Heart right ventricle (tissue), 16 donors: ENCODE data around the gene CD72. TPM values are rescaled to one million over a fixed set of nuclear protein-coding genes. Genes with fewer than 3 reads are reported as not detected.

ENCODE experiments used
- ATAC-seq, 8 donors: fragments of 200-7000 bp; cut with Tn5 transposase; one replicate each; pipeline ENCODE4 v1.9.1; 2020; ENCODE audit warnings: mild to moderate bottlenecking in 8 of 8, moderate library complexity in 8 of 8, moderate number of reproducible peaks in 1 of 8
- DNase-seq, 2 donors: peaks; one replicate each; pipeline ENCODE4 v3.0.0-alpha.2; 2020
- H3K27ac ChIP-seq, 10 donors: fragments of 200-600 bp; sonication (generic) in 2 of 10; one replicate each; pipeline versions ENCODE4 v1.5.0 to v1.8.0; 2020 to 2022; ENCODE audit warnings: mild to moderate bottlenecking in 3 of 10
- H3K27me3 ChIP-seq, 7 donors: fragments of 200-600 bp; one replicate each; pipeline ENCODE4 v1.8.0; 2021 to 2022; ENCODE audit warnings: mild to moderate bottlenecking in 2 of 7
- H3K36me3 ChIP-seq, 9 donors: fragments of 200-600 bp; sonication (generic) in 1 of 9; one replicate each; pipeline versions ENCODE4 v1.5.0 to v1.8.0; 2020 to 2022; ENCODE audit warnings: mild to moderate bottlenecking in 2 of 9
- H3K4me1 ChIP-seq, 9 donors: fragments of 200-600 bp; sonication (generic) in 1 of 9; one replicate each; pipeline versions ENCODE4 v1.5.0 to v1.8.0; 2020 to 2022; ENCODE audit warnings: mild to moderate bottlenecking in 4 of 9
- H3K4me3 ChIP-seq, 10 donors: fragments of 200-600 bp; sonication (generic) in 2 of 10; one replicate each; pipeline versions ENCODE4 v1.5.0 to v1.8.0; 2020 to 2022; ENCODE audit warnings: mild to moderate bottlenecking in 7 of 10, moderate library complexity in 2 of 10
- H3K9me3 ChIP-seq, 11 donors: fragments of 200-600 bp in 10 of 11; sonication (generic) in 2 of 11; one replicate each; pipeline versions ENCODE4 v1.5.0 to v1.8.0; 2013 to 2022; ENCODE audit warnings: mild to moderate bottlenecking in 2 of 11, control low read depth in 1 of 11, moderate library complexity in 1 of 11
- CTCF ChIP-seq, 9 donors: fragments of 200-600 bp; sonication (generic) in 2 of 9; IDR thresholded peaks; one replicate each; pipeline versions ENCODE4 v1.5.0 to v1.8.0; 2021 to 2022; ENCODE audit warnings: antibody characterized with exemption in 9 of 9, mild to moderate bottlenecking in 5 of 9, moderate library complexity in 1 of 9
- WGBS, 2 donors: extraction: QIAGEN DNeasy Blood & Tissue Kit; methylation state at CpG; one replicate each; pipeline ENCODE4 v1.1.7; 2013; ENCODE audit warnings: inconsistent platforms in 1 of 2; 5-methylcytosine and 5-hydroxymethylcytosine counted together
- intact Hi-C, 10 donors: fragments of 100-400 bp; cut with DNase I; formaldehyde crosslinking; loops; one replicate each; pipeline versions ENCODE4 v1.11.1 to v1.14.2; 2022
- long read RNA-seq, 3 donors: library from polyadenylated mRNA; unstranded; transcript quantifications; one replicate each; pipeline ENCODE4 v2.0.0, GENCODE V29; 2020 to 2021
- polyA plus RNA-seq, 2 donors: library from polyadenylated mRNA; stranded (reverse); fragments of 200-250 nt; gene quantifications; one replicate each; pipeline ENCODE4 v1.2.3, GENCODE V29; 2013
- total RNA-seq, 10 donors: library from RNA; stranded (reverse); fragmentation: NEBNext Ultra II Directional in 3 of 10; extraction: Animal tissue kit (Norgen Biotek cat#: 25700) in 3 of 10; gene quantifications; one replicate each; pipeline versions ENCODE4 v1.2.1 to v1.2.4, GENCODE V29; 2021 to 2023
- donor health status: Arrhythmogenic right ventricular cardiomyopathy.
- donor health status: ischemic (EF 13 %, LVEDD 7.1; RV severe dilation, severe dysfunction).
- donor health status: healthy with polysubstance abuse.
- donor health status: DM: no; HTN: yes; CAD: no.
- donor health status: DM: no; HTN: no; CAD: no.
- donor health status: ischemic (EF 25% LVEDD 6.9; RV normal size, moderate dysfunction).
- donor health status: ischemic (EF 25% LVEDD 5.7; RV mildly dilated, moderate dysfunction).
- donor health status: healthy.
- donor health status: DM: yes; HTN: yes; CAD: no.
- donor health status: Ischemic cardiomyopathy.
- donor health status: ischemic (EF 35%, LVEDD 5.7; RV mildly dilated, moderate dysfunction).
- donor health status: nonischemic (EF 11% LVEDD 7.7; RV severe dilation, severe dysfunction).
- donor health status: DM: yes; HTN: yes; CAD: no.
- donor health status: PGD.
- donor health status: ischemic (EF 29% LVEDD 5.4; RV normal size, mild dysfunction).
- donor health status: nonischemic (EF 23%, LVEDD 6.1; RV moderate dilation, normal function).

The CD72 gene
- total RNA-seq (1 to 10 TPM in 4 of 10 donors, under 1 TPM in 5, not detected in 1; 0.51 to 6.8 (median 0.54) TPM), polyA plus RNA-seq (under 1 TPM; 0.43 to 0.73 TPM)
- long read RNA-seq, donor 1 = 0 reads
- long read RNA-seq, donor 2 = 0 reads
- long read RNA-seq, donor 3, partial matches to known transcripts = 0 of 1 reads
- long read RNA-seq, donor 3, other reads (novel, unspliced or antisense) = 1 of 1 reads

GRCh38 chr9:35618325-35618727, at the start of gene CD72:
CD72 (minus strand) TSS chr9:35618413; CDS start chr9:35618303, 110 bp downstream.
- peaks cover 0 to 36% (median 3%) of the 10 kb centered on the region in 9 donors for H3K4me1 ChIP-seq
- H3K27me3 ChIP-seq = peaks cover 0 to 15% (median 0%) of the 10 kb centered on the region in 7 donors
- H3K4me3 ChIP-seq = peak within 1 kb of the TSS in 9 of 10 donors; percentile 14 to 56 (median 50)
- intact Hi-C loops = no loop called here
- H3K9me3 ChIP-seq = no peaks in the 10 kb centered on the region
- H3K36me3 ChIP-seq = no peaks in the 10 kb centered on the region
- H3K27ac ChIP-seq = peak within 1 kb of the TSS in 1 of 10 donors; percentile 73
- 84% methylated on average over 7 of the region's 7 CpGs for WGBS, 2 donors
- DNase-seq (no peak), ATAC-seq (peak in 6 of 8 donors; percentile 18 to 51 (median 34))
- TF ChIP-seq CTCF (IDR thresholded peaks at IDR 0.05) = no peak

GRCh38 chr9:35667939-35668338, 49.7 kb upstream of the CD72 start:
- TF ChIP-seq CTCF (IDR thresholded peaks at IDR 0.05) = no peak
- H3K4me3 ChIP-seq = no peak overlapping the region
- peaks cover 0 to 21% (median 15%) of the 10 kb centered on the region in 9 donors for H3K4me1 ChIP-seq
- H3K27ac ChIP-seq = no peak overlapping the region
- ATAC-seq (no peak), DNase-seq (no peak)
- no peaks in the 10 kb centered on the region for H3K27me3 ChIP-seq
- H3K9me3 ChIP-seq = no peaks in the 10 kb centered on the region
- intact Hi-C loops = loop anchor here in 2 of 10 donors (10.0 kb wide), 1 partner anchor 57 kb away; no protein-coding TSS in a partner anchor
- 96 to 99% methylated on average over 3 of the region's 3 CpGs for WGBS, 2 donors
- H3K36me3 ChIP-seq = no peaks in the 10 kb centered on the region

GRCh38 chr9:35666549-35666948, 48.3 kb upstream of the CD72 start:
- 92% methylated on average over 5 of the region's 5 CpGs for WGBS, 2 donors
- no peaks in the 10 kb centered on the region for H3K27me3 ChIP-seq

GRCh38 chr9:35666045-35666444, 47.8 kb upstream of the CD72 start:
- ATAC-seq = no peak
- intact Hi-C loops = loop anchor here in 2 of 10 donors (10.0 kb wide), 1 partner anchor 59 kb away; no protein-coding TSS in a partner anchor
- Histone ChIP-seq H3K9me3 (no peaks in the 10 kb centered on the region), H3K36me3 (peaks cover 0 to 16% (median 0%) of the 10 kb centered on the region in 9 donors), H3K27me3 (no peaks in the 10 kb centered on the region), H3K4me1 (peaks cover 0 to 38% (median 22%) of the 10 kb centered on the region in 9 donors), H3K4me3 (no peak overlapping the region), H3K27ac (no peak overlapping the region)
- 70 to 71% methylated on average over 1 of the region's 1 CpG for WGBS, 2 donors
- TF ChIP-seq CTCF (IDR thresholded peaks at IDR 0.05) = no peak
- no peak for DNase-seq

More at GRCh38 chr9:35666549-35666948, 48.3 kb upstream of the CD72 start:
- no peak for ATAC-seq
- H3K4me3 ChIP-seq = no peak overlapping the region
- no peak overlapping the region for H3K27ac ChIP-seq
- no peaks in the 10 kb centered on the region for H3K9me3 ChIP-seq
- DNase-seq = no peak
- intact Hi-C loops = loop anchor here in 2 of 10 donors (10.0 kb wide), 1 partner anchor 58 kb away; no protein-coding TSS in a partner anchor
- TF ChIP-seq CTCF (IDR thresholded peaks at IDR 0.05) = no peak
- H3K4me1 ChIP-seq = peaks cover 0 to 33% (median 18%) of the 10 kb centered on the region in 9 donors
- H3K36me3 ChIP-seq = peaks cover 0 to 11% (median 0%) of the 10 kb centered on the region in 9 donors
